Esophagus squamous epithelium (tissue), 5 donors: Measurements from ENCODE around the gene MERTK. TPM values are rescaled to one million over a fixed set of nuclear protein-coding genes. Genes with fewer than 3 reads are reported as not detected.

ENCODE experiments used
- DNase-seq: peaks from one replicate; lab custom pipeline; 2025; lab: John Stamatoyannopoulos, UW
- H3K27ac ChIP-seq, 4 donors: fragments of 200-600 bp; sonication (generic); one replicate each; pipeline ENCODE4 v1.5.1; 2016 to 2019; ENCODE audit warnings: mild to moderate bottlenecking in 1 of 4
- H3K27me3 ChIP-seq, 4 donors: fragments of 200-600 bp; sonication (generic); 1 replicate in 3 of 4; 2 replicates in 1 of 4; pipeline versions ENCODE4 v1.5.1 to v1.6.0; 2017 to 2021; ENCODE audit warnings: antibody characterized with exemption in 1 of 4
- H3K36me3 ChIP-seq, 3 donors: fragments of 200-600 bp; sonication (generic); one replicate each; pipeline ENCODE4 v1.5.1; 2016 to 2019
- H3K4me1 ChIP-seq, 3 donors: fragments of 200-600 bp; sonication (generic); one replicate each; pipeline ENCODE4 v1.5.1; 2017 to 2019
- H3K4me3 ChIP-seq, 4 donors: fragments of 200-600 bp; sonication (generic); 1 replicate in 3 of 4; 2 replicates in 1 of 4; pipeline ENCODE4 v1.5.1; 2016 to 2019; ENCODE audit warnings: mild to moderate bottlenecking in 2 of 4, moderate library complexity in 1 of 4
- H3K9me3 ChIP-seq, 3 donors: fragments of 200-600 bp; sonication (generic); one replicate each; pipeline ENCODE4 v1.5.1; 2016 to 2019
- POLR2A ChIP-seq, 4 donors: fragments of 450-650 bp; IDR thresholded peaks; one replicate each; pipeline ENCODE4 v1.6.1; 2017; ENCODE audit warnings: antibody characterized with exemption in 4 of 4, mild to moderate bottlenecking in 4 of 4, moderate library complexity in 3 of 4
- WGBS, 2 donors: methylation state at CpG; one replicate each; pipeline ENCODE4 v1.1.5; 2018; 5-methylcytosine and 5-hydroxymethylcytosine counted together
- intact Hi-C: fragments of 100-400 bp; cut with DNase I; formaldehyde crosslinking; loops from one replicate; pipeline ENCODE4 v1.15.0; 2022
- total RNA-seq, 4 donors: library from RNA; depleted of rRNA; stranded (reverse); fragments of >200 nt; gene quantifications; one replicate each; pipeline ENCODE4 v1.1.0, GENCODE V29; 2016
- TF ChIP-seq, protein P1 (sequence below), 6 experiments: fragments of 450-650 bp in 4 of 6; fragments of 200-600 bp in 2 of 6; sonication (generic) in 2 of 6; IDR thresholded peaks; one replicate each; pipeline ENCODE4 v1.5.1; 2016 to 2019; ENCODE audit warnings: antibody characterized with exemption in 6 of 6, mild to moderate bottlenecking in 4 of 6, moderate library complexity in 4 of 6
- donor health status: DM: yes; HTN: yes; CAD: no.

The MERTK gene
- total RNA-seq, 4 donors from 2014 or later = 1.7 to 13.7 (median 7.0) TPM

DNA sequence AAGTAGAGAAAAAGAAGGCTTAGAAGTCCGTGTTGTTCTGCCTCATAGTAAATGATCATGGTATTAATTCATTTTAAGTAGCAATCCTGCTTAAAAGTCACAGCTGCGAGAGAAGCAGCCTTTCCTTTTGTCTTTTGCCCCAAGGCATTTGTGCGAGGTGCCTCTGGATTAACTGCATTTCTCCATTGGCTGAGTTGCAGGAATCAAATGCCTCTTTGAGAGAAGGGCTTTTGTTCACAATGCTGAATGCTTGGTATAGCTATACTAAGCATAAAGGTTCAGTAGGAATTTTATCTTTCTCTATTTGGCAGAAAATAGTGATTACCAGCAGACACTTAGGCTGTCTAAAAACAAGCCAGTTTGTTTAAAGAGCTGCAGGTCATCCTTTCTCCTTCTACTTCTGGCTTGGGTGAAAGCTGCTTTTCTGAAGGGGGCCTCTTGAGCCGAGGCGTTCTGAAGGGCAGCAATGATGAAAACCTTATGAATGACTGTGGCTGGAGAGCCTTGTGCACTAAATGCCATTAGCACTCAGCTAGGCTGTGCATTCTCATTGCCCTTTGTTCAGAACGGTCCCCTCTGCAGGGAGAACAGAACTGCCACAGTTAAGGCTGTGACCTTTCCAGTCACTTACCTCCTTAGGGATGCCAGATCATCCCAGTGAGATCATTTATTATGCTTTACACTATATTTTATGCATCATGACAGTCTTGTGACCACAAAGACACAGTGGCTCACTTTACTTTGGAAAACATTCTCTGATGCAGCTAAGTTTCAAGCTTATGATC is 87.9 kb downstream of the MERTK start:
- WGBS, 2 donors = 22 to 43% methylated on average over 5 to 6 of the region's 6 CpGs
- no peak for DNase-seq
- intact Hi-C loops = no loop called here
- Histone ChIP-seq H3K27ac (no peak overlapping the region), H3K36me3 (peaks cover 0 to 53% (median 0%) of the 10 kb centered on the region in 3 donors), H3K27me3 (no peaks in the 10 kb centered on the region), H3K4me1 (peaks cover 0 to 30% (median 5%) of the 10 kb centered on the region in 3 donors), H3K4me3 (no peak overlapping the region), H3K9me3 (no peaks in the 10 kb centered on the region)
- TF ChIP-seq POLR2A (IDR thresholded peaks at IDR 0.05) = no peak

DNA sequence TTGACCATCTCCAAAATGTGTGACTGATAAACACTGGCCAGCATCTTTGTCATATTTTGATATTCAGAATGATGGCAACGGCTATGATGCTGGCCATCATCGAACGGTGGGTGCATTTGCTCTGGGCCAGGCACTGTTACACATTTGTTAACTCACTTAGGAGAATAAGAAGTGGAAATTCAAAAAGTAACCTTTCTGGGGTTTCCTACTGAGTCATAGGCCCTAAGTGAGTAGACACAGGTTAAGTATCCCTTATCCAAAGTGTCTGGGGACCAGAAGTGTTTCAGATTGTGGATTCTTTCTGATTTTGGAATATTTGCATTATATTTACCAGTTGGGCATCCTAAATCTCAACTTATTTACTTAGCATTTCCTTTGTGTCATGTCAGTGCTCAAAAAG is 92.0 kb downstream of the MERTK start:
- Histone ChIP-seq H3K27ac (no peak overlapping the region), H3K27me3 (no peaks in the 10 kb centered on the region), H3K4me1 (peaks cover 0 to 15% (median 5%) of the 10 kb centered on the region in 3 donors), H3K36me3 (peaks cover 0 to 31% (median 0%) of the 10 kb centered on the region in 3 donors), H3K4me3 (no peak overlapping the region), H3K9me3 (no peaks in the 10 kb centered on the region)
- intact Hi-C loops = no loop called here
- no peak for TF ChIP-seq POLR2A (IDR thresholded peaks at IDR 0.05)
- TF ChIP-seq, protein P1, sequence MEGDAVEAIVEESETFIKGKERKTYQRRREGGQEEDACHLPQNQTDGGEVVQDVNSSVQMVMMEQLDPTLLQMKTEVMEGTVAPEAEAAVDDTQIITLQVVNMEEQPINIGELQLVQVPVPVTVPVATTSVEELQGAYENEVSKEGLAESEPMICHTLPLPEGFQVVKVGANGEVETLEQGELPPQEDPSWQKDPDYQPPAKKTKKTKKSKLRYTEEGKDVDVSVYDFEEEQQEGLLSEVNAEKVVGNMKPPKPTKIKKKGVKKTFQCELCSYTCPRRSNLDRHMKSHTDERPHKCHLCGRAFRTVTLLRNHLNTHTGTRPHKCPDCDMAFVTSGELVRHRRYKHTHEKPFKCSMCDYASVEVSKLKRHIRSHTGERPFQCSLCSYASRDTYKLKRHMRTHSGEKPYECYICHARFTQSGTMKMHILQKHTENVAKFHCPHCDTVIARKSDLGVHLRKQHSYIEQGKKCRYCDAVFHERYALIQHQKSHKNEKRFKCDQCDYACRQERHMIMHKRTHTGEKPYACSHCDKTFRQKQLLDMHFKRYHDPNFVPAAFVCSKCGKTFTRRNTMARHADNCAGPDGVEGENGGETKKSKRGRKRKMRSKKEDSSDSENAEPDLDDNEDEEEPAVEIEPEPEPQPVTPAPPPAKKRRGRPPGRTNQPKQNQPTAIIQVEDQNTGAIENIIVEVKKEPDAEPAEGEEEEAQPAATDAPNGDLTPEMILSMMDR (IDR thresholded peaks at IDR 0.05) = no peak
- 87 to 98% methylated on average over 3 of the region's 3 CpGs for WGBS, 2 donors
- DNase-seq = no peak

DNA sequence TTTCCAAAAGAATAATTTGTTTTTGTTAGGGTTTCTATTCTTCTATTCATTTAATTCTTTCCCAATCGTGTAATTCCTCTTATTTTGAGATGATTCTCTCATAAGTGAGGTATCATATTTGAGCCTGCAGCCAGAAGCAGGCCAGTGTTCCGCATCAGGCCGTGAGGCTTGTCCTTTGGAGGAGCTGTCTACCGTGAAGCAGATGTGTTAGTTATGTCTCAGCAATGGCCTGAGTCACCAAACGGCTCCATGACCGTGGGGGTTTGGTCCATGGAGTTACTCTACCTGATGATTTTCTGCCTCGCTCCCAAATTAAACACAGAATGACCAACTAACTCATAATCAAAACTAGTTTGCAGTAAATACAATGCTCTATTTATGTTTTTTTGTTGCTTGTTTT is 92.4 kb downstream of the MERTK start:
- WGBS, 2 donors = 82 to 85% methylated on average over 7 of the region's 7 CpGs
- Histone ChIP-seq H3K9me3 (no peaks in the 10 kb centered on the region), H3K4me1 (peaks cover 0 to 10% (median 5%) of the 10 kb centered on the region in 3 donors), H3K36me3 (peaks cover 0 to 31% (median 0%) of the 10 kb centered on the region in 3 donors), H3K4me3 (no peak overlapping the region), H3K27ac (no peak overlapping the region), H3K27me3 (no peaks in the 10 kb centered on the region)
- intact Hi-C loops = no loop called here
- DNase-seq = no peak
- TF ChIP-seq POLR2A (IDR thresholded peaks at IDR 0.05) = no peak
- TF ChIP-seq, protein P1 (IDR thresholded peaks at IDR 0.05) = no peak

DNA sequence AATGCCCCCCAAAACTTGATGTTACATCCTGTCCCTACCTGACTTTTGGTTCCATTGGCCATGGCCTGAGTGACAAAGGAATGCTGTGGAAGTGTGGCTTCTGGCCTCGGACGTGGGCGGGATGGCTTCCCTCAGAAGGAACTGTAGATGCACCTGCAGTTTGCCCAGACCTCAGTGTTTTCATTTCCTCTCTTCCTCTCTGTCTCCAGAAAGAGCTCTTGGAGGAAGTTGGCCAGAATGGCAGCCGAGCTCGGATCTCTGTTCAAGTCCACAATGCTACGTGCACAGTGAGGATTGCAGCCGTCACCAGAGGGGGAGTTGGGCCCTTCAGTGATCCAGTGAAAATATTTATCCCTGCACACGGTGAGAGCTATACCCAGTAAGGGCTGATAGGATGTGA is 95.6 kb downstream of the MERTK start:
- H3K36me3 ChIP-seq = peaks cover 0 to 38% (median 0%) of the 10 kb centered on the region in 3 donors
- DNase-seq = no peak
- H3K4me1 ChIP-seq = no peaks in the 10 kb centered on the region
- TF ChIP-seq POLR2A (IDR thresholded peaks at IDR 0.05) = no peak
- TF ChIP-seq, protein P1 (IDR thresholded peaks at IDR 0.05) = no peak
- no peak overlapping the region for H3K4me3 ChIP-seq
- no peak overlapping the region for H3K27ac ChIP-seq
- intact Hi-C loops = no loop called here
- WGBS, 2 donors = 87 to 90% methylated on average over 8 of the region's 8 CpGs
- no peaks in the 10 kb centered on the region for H3K9me3 ChIP-seq
- H3K27me3 ChIP-seq = no peaks in the 10 kb centered on the region

DNA sequence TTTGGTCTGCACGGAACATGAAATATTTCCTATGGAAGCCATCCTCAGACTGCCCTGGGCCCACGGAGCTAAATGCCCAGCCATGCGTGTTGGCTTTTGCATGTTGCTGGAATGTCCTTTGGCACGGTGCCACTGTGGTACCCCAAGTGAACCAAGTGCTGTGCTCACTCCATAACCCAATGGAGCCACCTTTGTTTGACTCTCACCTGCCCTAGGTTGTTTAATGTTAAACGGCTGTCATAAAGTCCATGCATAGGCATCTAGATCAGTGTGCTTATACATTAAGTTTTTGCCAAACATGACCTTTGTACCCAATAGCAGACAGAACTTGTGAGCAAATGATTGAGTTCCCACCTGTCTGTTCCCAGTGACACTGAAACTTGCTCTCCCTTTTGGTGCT is 96.7 kb downstream of the MERTK start:
- no peak for TF ChIP-seq POLR2A (IDR thresholded peaks at IDR 0.05)
- TF ChIP-seq, protein P1 (IDR thresholded peaks at IDR 0.05) = no peak
- H3K36me3 ChIP-seq = peaks cover 0 to 42% (median 0%) of the 10 kb centered on the region in 3 donors
- no peak overlapping the region for H3K27ac ChIP-seq
- DNase-seq = no peak
- H3K4me3 ChIP-seq = no peak overlapping the region
- no peaks in the 10 kb centered on the region for H3K4me1 ChIP-seq
- no peaks in the 10 kb centered on the region for H3K9me3 ChIP-seq
- 76 to 100% methylated on average over 3 to 5 of the region's 5 CpGs for WGBS, 2 donors
- intact Hi-C loops = no loop called here
- no peaks in the 10 kb centered on the region for H3K27me3 ChIP-seq
